HEK293 (cell line): ENCODE data around the gene EPAS1.

ENCODE experiments used
- CTCF ChIA-PET: fragments of 350-600 bp; formaldehyde crosslinking; extraction: SDS; loops from one replicate; lab custom pipeline; 2021; ENCODE audit warnings: antibody characterized with exemption; lab: Yijun Ruan, JAX
- POLR2A ChIA-PET: fragments of 300-600 bp; formaldehyde crosslinking; extraction: SDS; loops from one replicate; lab custom pipeline; 2020; ENCODE audit warnings: antibody characterized with exemption, inconsistent platforms; lab: Yijun Ruan, JAX
- H3K27ac ChIP-seq: fragments of 200-500 bp; sonication (Bioruptor generic); 2 replicates; pipeline ENCODE4 v1.5.1; 2014; ENCODE audit warnings: low read depth, low read length, control low read depth, inconsistent platforms; ENCODE audit errors: extremely low read depth
- H3K36me3 ChIP-seq, 2 experiments: fragments of 200-500 bp in 1 of 2; sonication (Bioruptor generic) in 1 of 2; 1 replicate in 1 of 2; 2 replicates in 1 of 2; pipeline ENCODE4 v1.5.1; 2014 to 2017; ENCODE audit warnings: inconsistent platforms in 2 of 2, low read length in 2 of 2; ENCODE audit not compliant: control insufficient read depth in 2 of 2, insufficient read depth in 1 of 2
- H3K4me1 ChIP-seq: fragments of 200-500 bp; sonication (Bioruptor generic); 2 replicates; pipeline ENCODE4 v1.5.1; 2014; ENCODE audit warnings: mild to moderate bottlenecking, low read length, inconsistent platforms; ENCODE audit not compliant: control insufficient read depth, insufficient read depth
- H3K4me3 ChIP-seq: 2 replicates; pipeline ENCODE4 v1.5.1; 2011; ENCODE audit warnings: low read depth, mild to moderate bottlenecking, control low read depth, low read length, moderate library complexity
- H3K9me3 ChIP-seq: fragments of 200-500 bp; sonication (Bioruptor generic); 2 replicates; pipeline ENCODE4 v1.5.1; 2014; ENCODE audit warnings: low read depth, low read length, inconsistent platforms; ENCODE audit not compliant: control insufficient read depth, insufficient read depth
- FEZF1 ChIP-seq: fragments of 450-650 bp; formaldehyde crosslinking; IDR thresholded peaks from 2 replicates; pipeline ENCODE4 v1.5.1; 2016; ENCODE audit warnings: missing biosample characterization, missing genetic modification characterization
- OSR2 ChIP-seq: fragments of 450-650 bp; formaldehyde crosslinking; IDR thresholded peaks from 2 replicates; pipeline ENCODE4 v1.5.1; 2016; ENCODE audit warnings: missing biosample characterization, missing genetic modification characterization
- ZNF112 ChIP-seq: fragments of 450-650 bp; formaldehyde crosslinking; IDR thresholded peaks from 2 replicates; pipeline ENCODE4 v1.5.0; 2017; ENCODE audit warnings: missing biosample characterization, missing genetic modification characterization
- ZNF2 ChIP-seq: fragments of 450-650 bp; formaldehyde crosslinking; IDR thresholded peaks from 2 replicates; pipeline ENCODE4 v1.5.1; 2016; ENCODE audit warnings: missing biosample characterization, missing genetic modification characterization
- ZNF362 ChIP-seq: fragments of 450-650 bp; formaldehyde crosslinking; IDR thresholded peaks from 2 replicates; pipeline ENCODE4 v1.5.1; 2016; ENCODE audit warnings: missing biosample characterization, missing genetic modification characterization
- ZNF416 ChIP-seq: fragments of 450-650 bp; formaldehyde crosslinking; IDR thresholded peaks from 2 replicates; pipeline ENCODE4 v1.5.1; 2016; ENCODE audit warnings: missing biosample characterization, missing genetic modification characterization
- ZNF423 ChIP-seq: fragments of 450-650 bp; formaldehyde crosslinking; IDR thresholded peaks from 2 replicates; pipeline ENCODE4 v1.5.1; 2016; ENCODE audit warnings: missing biosample characterization, missing genetic modification characterization
- ZNF48 ChIP-seq: fragments of 450-650 bp; formaldehyde crosslinking; IDR thresholded peaks from 2 replicates; pipeline ENCODE4 v1.5.1; 2016; ENCODE audit warnings: missing biosample characterization, missing genetic modification characterization
- ZNF530 ChIP-seq: fragments of 450-650 bp; formaldehyde crosslinking; IDR thresholded peaks from 2 replicates; pipeline ENCODE4 v1.5.1; 2016; ENCODE audit warnings: low read depth, missing biosample characterization, missing genetic modification characterization
- ZNF777 ChIP-seq: fragments of 450-650 bp; formaldehyde crosslinking; IDR thresholded peaks from 2 replicates; pipeline ENCODE4 v1.5.1; 2017; ENCODE audit warnings: missing biosample characterization, missing genetic modification characterization, borderline replicate concordance
- ZNF791 ChIP-seq: fragments of 450-650 bp; formaldehyde crosslinking; IDR thresholded peaks from 2 replicates; pipeline ENCODE4 v1.5.1; 2016; ENCODE audit warnings: missing biosample characterization, missing genetic modification characterization
- ZNF843 ChIP-seq: fragments of 450-650 bp; formaldehyde crosslinking; IDR thresholded peaks from 2 replicates; pipeline ENCODE4 v1.5.1; 2016; ENCODE audit warnings: missing biosample characterization, missing genetic modification characterization
- ZSCAN18 ChIP-seq: fragments of 450-650 bp; formaldehyde crosslinking; IDR thresholded peaks from 2 replicates; pipeline ENCODE4 v1.5.1; 2016; ENCODE audit warnings: missing biosample characterization, missing genetic modification characterization
- TF ChIP-seq, protein P1 (sequence below): fragments of 450-650 bp; formaldehyde crosslinking; IDR thresholded peaks from 2 replicates; pipeline ENCODE4 v1.5.1; 2016; ENCODE audit warnings: missing biosample characterization, missing genetic modification characterization
- TF ChIP-seq, protein P2 (sequence below): fragments of 450-650 bp; formaldehyde crosslinking; IDR thresholded peaks from 2 replicates; pipeline ENCODE4 v1.5.1; 2017; ENCODE audit warnings: missing biosample characterization, missing genetic modification characterization

EPAS1 gene

GRCh38 chr2:46309052-46309953 is 12.1 kb downstream of the EPAS1 start:
- no peak overlapping the region for H3K27ac ChIP-seq
- no peak overlapping the region for H3K4me3 ChIP-seq
- CTCF ChIA-PET = interaction anchor here (0.5 to 1.3 kb wide), 4 partner anchors 12 to 316 kb away, joined by 3 to 5 read pairs (median 4); partner anchors contain the start of gene EPAS1
- TF ChIP-seq FEZF1 (peak; percentile 52), ZNF48 (tag by site-specific recombination) (no peak), ZSCAN18 (tag by site-specific recombination) (no peak), ZNF843 (tag by site-specific recombination) (peak; percentile 75), ZNF423 (tag by site-specific recombination) (no peak), OSR2 (tag by site-specific recombination) (peak; percentile 50; the same call in 1 of the 2 replicates), ZNF2 (tag by site-specific recombination) (no peak)
- TF ChIP-seq, protein P1, sequence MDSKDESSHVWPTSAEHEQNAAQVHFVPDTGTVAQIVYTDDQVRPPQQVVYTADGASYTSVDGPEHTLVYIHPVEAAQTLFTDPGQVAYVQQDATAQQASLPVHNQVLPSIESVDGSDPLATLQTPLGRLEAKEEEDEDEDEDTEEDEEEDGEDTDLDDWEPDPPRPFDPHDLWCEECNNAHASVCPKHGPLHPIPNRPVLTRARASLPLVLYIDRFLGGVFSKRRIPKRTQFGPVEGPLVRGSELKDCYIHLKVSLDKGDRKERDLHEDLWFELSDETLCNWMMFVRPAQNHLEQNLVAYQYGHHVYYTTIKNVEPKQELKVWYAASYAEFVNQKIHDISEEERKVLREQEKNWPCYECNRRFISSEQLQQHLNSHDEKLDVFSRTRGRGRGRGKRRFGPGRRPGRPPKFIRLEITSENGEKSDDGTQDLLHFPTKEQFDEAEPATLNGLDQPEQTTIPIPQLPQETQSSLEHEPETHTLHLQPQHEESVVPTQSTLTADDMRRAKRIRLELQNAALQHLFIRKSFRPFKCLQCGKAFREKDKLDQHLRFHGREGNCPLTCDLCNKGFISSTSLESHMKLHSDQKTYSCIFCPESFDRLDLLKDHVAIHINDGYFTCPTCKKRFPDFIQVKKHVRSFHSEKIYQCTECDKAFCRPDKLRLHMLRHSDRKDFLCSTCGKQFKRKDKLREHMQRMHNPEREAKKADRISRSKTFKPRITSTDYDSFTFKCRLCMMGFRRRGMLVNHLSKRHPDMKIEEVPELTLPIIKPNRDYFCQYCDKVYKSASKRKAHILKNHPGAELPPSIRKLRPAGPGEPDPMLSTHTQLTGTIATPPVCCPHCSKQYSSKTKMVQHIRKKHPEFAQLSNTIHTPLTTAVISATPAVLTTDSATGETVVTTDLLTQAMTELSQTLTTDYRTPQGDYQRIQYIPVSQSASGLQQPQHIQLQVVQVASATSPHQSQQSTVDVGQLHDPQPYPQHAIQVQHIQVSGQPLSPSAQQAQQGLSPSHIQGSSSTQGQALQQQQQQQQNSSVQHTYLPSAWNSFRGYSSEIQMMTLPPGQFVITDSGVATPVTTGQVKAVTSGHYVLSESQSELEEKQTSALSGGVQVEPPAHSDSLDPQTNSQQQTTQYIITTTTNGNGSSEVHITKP (tag by site-specific recombination) = peak; percentile 17; the same call in 1 of the 2 replicates
- TF ChIP-seq, all 188 proteins: peak for 4
- POLR2A ChIA-PET = interaction anchor here (0.7 to 1.0 kb wide), 2 partner anchors 10 to 290 kb away, joined by 3 read pairs; no protein-coding TSS in a partner anchor
- Histone ChIP-seq H3K4me1 (peaks cover 32% of the 10 kb centered on the region), H3K9me3 (no peaks in the 10 kb centered on the region), H3K36me3 (no peaks in the 10 kb centered on the region)

- Histone ChIP-seq H3K4me1 (peaks cover 32% of the 10 kb centered on the region), H3K27ac (no peak overlapping the region), H3K36me3 (no peaks in the 10 kb centered on the region), H3K4me3 (no peak overlapping the region), H3K9me3 (no peaks in the 10 kb centered on the region)
- ChIA-PET CTCF (interaction anchor here (0.6 to 1.2 kb wide), 2 partner anchors 8 to 317 kb away, joined by 3 to 4 read pairs; no protein-coding TSS in a partner anchor), POLR2A (no interaction called here)
- TF ChIP-seq ZNF362 (tag by site-specific recombination) = no peak
- TF ChIP-seq, protein P2, sequence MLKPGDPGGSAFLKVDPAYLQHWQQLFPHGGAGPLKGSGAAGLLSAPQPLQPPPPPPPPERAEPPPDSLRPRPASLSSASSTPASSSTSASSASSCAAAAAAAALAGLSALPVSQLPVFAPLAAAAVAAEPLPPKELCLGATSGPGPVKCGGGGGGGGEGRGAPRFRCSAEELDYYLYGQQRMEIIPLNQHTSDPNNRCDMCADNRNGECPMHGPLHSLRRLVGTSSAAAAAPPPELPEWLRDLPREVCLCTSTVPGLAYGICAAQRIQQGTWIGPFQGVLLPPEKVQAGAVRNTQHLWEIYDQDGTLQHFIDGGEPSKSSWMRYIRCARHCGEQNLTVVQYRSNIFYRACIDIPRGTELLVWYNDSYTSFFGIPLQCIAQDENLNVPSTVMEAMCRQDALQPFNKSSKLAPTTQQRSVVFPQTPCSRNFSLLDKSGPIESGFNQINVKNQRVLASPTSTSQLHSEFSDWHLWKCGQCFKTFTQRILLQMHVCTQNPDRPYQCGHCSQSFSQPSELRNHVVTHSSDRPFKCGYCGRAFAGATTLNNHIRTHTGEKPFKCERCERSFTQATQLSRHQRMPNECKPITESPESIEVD (tag by site-specific recombination) = no peak
- TF ChIP-seq ZNF416 = no peak
- TF ChIP-seq ZNF530 = no peak
- no peak for TF ChIP-seq ZNF791 (tag by site-specific recombination)
- no peak for TF ChIP-seq ZNF112 (tag by site-specific recombination)
- no peak for TF ChIP-seq ZNF777
Observed at GRCh38 chr2:46310446-46310845, 13.2 kb downstream of the EPAS1 start.
